GM12878 (cell line): ENCODE measurements around the gene TRAF3. TPM values are rescaled to one million over a fixed set of nuclear protein-coding genes. Genes with fewer than 3 reads are reported as not detected.

Source experiments
- CEBPZ ChIP-seq: fragments of 150-350 bp; IDR thresholded peaks from 2 replicates; pipeline ENCODE4 v1.6.1; 2016; ENCODE audit warnings: low read depth, low read length
- CHD2 ChIP-seq: IDR thresholded peaks from 2 replicates; pipeline ENCODE4 v1.6.1; 2011; ENCODE audit warnings: low read depth, low read length, improper control_type of control experiment, borderline replicate concordance
- DPF2 ChIP-seq: fragments of 450-650 bp; IDR thresholded peaks from 2 replicates; pipeline ENCODE4 v1.6.1; 2017; ENCODE audit warnings: mild to moderate bottlenecking
- ESRRA ChIP-seq: IDR thresholded peaks from 2 replicates; pipeline ENCODE4 v1.6.1; 2012; ENCODE audit warnings: mild to moderate bottlenecking, low read length, improper control_type of control experiment
- HDGF ChIP-seq: fragments of 450-650 bp; IDR thresholded peaks from 2 replicates; pipeline ENCODE4 v1.6.1; 2016; ENCODE audit warnings: antibody characterized with exemption
- IKZF1 ChIP-seq: fragments of 450-650 bp; conservative IDR thresholded peaks from 2 replicates; pipeline ENCODE4 v1.6.1; 2017; ENCODE audit warnings: antibody characterized with exemption, mild to moderate bottlenecking
- MYB ChIP-seq: fragments of 150-350 bp; IDR thresholded peaks from 2 replicates; pipeline ENCODE4 v1.6.1; 2014; ENCODE audit warnings: mild to moderate bottlenecking, low read depth, low read length, borderline replicate concordance
- PAX5 ChIP-seq: IDR thresholded peaks from 2 replicates; pipeline ENCODE4 v1.6.1; 2011; ENCODE audit warnings: low read depth, low read length, borderline replicate concordance
- RELB ChIP-seq: fragments of 450-650 bp; IDR thresholded peaks from 2 replicates; pipeline ENCODE4 v1.6.1; 2017; ENCODE audit warnings: low read depth, mild to moderate bottlenecking, moderate library complexity
- SRF ChIP-seq, 2 experiments: IDR thresholded peaks; 2 replicates each; pipeline ENCODE4 v1.6.1; 2011; ENCODE audit warnings: low read depth in 2 of 2, low read length in 2 of 2, mild to moderate bottlenecking in 1 of 2, moderate library complexity in 1 of 2
- TCF12 ChIP-seq: IDR thresholded peaks from 2 replicates; pipeline ENCODE4 v1.6.1; 2011; ENCODE audit warnings: low read depth, mild to moderate bottlenecking, low read length
- ZBTB11 ChIP-seq: fragments of 450-650 bp; formaldehyde crosslinking; IDR thresholded peaks from 2 replicates; pipeline ENCODE4 v1.5.0; 2022; ENCODE audit warnings: mild to moderate bottlenecking, missing genetic modification characterization
- ZNF274 ChIP-seq: IDR thresholded peaks from one replicate; pipeline ENCODE4 v1.8.0; 2011; ENCODE audit not compliant: insufficient read length, insufficient read depth
- polyA plus RNA-seq, 11 experiments: library from polyadenylated mRNA; depleted of rRNA in 4 of 11; unstranded in 6 of 11; stranded (reverse) in 5 of 11; fragments of >200 nt; fragmentation: Nextera tagmentation in 4 of 11; fragmentation: Illumina TruSeq in 1 of 11; extraction: Ambion mirVana in 4 of 11; extraction: Trizol in 1 of 11; gene quantifications; 1 replicate in 1 of 11; 2 replicates in 10 of 11; pipeline versions ENCODE4 v1.2.1 to v1.2.3, GENCODE V29; 2011 to 2016; ENCODE audit warnings: inconsistent platforms in 2 of 11, missing spikeins in 2 of 11, low read depth in 1 of 11
- total RNA-seq, 4 experiments: library from RNA; depleted of rRNA in 3 of 4; stranded (reverse); fragments of >200 nt in 3 of 4; fragmentation: Illumina TruSeq in 1 of 4; extraction: Trizol in 1 of 4; gene quantifications; 2 replicates each; pipeline versions ENCODE4 v1.2.1 to v1.2.3, GENCODE V29; 2013 to 2021

Gene TRAF3
- total and polyA plus RNA-seq, 10 of the 15 experiments (the other 5 are each of a cell fraction or from before 2014, with no cell fraction given), result 3.0 to 70.1 (median 36.5) TPM

GRCh38 chr14:102900631-102901571 lies 123.7 kb downstream of the TRAF3 start (continued):
- no peak for TF ChIP-seq ZNF274
- TF ChIP-seq RELB, result no peak
- TF ChIP-seq ESRRA, result no peak
- TF ChIP-seq MYB, result no peak
- no peak for TF ChIP-seq ZBTB11
- TF ChIP-seq CEBPZ, result no peak
- TF ChIP-seq SRF (IDR thresholded peaks at IDR 0.05; ENCODE audit: low read depth in 2 of 2, low read length in 2 of 2), result no peak
- 0 out of 2 replicates have a peak, but pooled peaks have one; percentile 23 for TF ChIP-seq CHD2
- TF ChIP-seq HDGF, result peak; percentile 43; the same call in 1 of the 2 replicates
- TF ChIP-seq TCF12, result peak; percentile 70
- TF ChIP-seq DPF2, result no peak; the same call in 1 of the 2 replicates
- TF ChIP-seq PAX5, result no peak
- TF ChIP-seq IKZF1, result no peak
